ENCODE measurements around the gene ERBIN. TPM values are rescaled to one million over a fixed set of nuclear protein-coding genes. Genes with fewer than 3 reads are reported as not detected.

ERBIN gene
- total and polyA plus RNA-seq, 2 experiments from 2014 or later, result 15.6 to 26.4 TPM

DNA sequence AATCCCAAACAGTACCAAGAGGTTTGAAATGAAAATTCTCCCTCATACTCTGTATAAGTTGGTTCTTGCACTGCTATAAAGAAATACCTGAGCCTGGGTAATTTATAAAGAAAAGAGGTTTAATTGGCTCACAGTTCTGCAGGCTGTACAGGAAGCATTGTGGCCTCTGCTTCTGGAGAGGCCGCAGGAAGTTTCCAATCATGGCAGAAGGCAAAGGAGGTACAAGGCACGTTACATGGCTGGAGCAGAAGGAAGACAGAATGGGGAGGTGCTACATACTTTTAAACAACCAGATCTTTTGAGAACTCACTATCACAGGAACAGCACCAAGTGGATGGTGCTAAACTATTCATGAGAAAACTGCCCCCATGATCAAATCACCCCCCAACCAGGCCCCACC, 25.6 kb upstream of the ERBIN start (continued):
- TF ChIP-seq, protein P1, sequence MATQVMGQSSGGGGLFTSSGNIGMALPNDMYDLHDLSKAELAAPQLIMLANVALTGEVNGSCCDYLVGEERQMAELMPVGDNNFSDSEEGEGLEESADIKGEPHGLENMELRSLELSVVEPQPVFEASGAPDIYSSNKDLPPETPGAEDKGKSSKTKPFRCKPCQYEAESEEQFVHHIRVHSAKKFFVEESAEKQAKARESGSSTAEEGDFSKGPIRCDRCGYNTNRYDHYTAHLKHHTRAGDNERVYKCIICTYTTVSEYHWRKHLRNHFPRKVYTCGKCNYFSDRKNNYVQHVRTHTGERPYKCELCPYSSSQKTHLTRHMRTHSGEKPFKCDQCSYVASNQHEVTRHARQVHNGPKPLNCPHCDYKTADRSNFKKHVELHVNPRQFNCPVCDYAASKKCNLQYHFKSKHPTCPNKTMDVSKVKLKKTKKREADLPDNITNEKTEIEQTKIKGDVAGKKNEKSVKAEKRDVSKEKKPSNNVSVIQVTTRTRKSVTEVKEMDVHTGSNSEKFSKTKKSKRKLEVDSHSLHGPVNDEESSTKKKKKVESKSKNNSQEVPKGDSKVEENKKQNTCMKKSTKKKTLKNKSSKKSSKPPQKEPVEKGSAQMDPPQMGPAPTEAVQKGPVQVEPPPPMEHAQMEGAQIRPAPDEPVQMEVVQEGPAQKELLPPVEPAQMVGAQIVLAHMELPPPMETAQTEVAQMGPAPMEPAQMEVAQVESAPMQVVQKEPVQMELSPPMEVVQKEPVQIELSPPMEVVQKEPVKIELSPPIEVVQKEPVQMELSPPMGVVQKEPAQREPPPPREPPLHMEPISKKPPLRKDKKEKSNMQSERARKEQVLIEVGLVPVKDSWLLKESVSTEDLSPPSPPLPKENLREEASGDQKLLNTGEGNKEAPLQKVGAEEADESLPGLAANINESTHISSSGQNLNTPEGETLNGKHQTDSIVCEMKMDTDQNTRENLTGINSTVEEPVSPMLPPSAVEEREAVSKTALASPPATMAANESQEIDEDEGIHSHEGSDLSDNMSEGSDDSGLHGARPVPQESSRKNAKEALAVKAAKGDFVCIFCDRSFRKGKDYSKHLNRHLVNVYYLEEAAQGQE (IDR thresholded peaks at IDR 0.05; ENCODE audit: unreplicated experiment), result no peak
- TF ChIP-seq EZH2 (IDR thresholded peaks at IDR 0.05; ENCODE audit: low read depth, unreplicated experiment), result no peak
- no peak for TF ChIP-seq ZNF114 (CRISPR knock-in tag; IDR thresholded peaks at IDR 0.05)
- TF ChIP-seq JUNB (IDR thresholded peaks at IDR 0.05; ENCODE audit: unreplicated experiment), result no peak
- TF ChIP-seq, protein P2, sequence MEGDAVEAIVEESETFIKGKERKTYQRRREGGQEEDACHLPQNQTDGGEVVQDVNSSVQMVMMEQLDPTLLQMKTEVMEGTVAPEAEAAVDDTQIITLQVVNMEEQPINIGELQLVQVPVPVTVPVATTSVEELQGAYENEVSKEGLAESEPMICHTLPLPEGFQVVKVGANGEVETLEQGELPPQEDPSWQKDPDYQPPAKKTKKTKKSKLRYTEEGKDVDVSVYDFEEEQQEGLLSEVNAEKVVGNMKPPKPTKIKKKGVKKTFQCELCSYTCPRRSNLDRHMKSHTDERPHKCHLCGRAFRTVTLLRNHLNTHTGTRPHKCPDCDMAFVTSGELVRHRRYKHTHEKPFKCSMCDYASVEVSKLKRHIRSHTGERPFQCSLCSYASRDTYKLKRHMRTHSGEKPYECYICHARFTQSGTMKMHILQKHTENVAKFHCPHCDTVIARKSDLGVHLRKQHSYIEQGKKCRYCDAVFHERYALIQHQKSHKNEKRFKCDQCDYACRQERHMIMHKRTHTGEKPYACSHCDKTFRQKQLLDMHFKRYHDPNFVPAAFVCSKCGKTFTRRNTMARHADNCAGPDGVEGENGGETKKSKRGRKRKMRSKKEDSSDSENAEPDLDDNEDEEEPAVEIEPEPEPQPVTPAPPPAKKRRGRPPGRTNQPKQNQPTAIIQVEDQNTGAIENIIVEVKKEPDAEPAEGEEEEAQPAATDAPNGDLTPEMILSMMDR (conservative IDR thresholded peaks at IDR 0.05; ENCODE audit: low read depth in 2 of 2), result no peak
- TF ChIP-seq CREB1 (CRISPR knock-in tag; IDR thresholded peaks at IDR 0.05; ENCODE audit: low read depth), result no peak
- TF ChIP-seq ZNF331 (CRISPR knock-in tag; IDR thresholded peaks at IDR 0.05; ENCODE audit: low read depth), result no peak
- TF ChIP-seq, protein P3, sequence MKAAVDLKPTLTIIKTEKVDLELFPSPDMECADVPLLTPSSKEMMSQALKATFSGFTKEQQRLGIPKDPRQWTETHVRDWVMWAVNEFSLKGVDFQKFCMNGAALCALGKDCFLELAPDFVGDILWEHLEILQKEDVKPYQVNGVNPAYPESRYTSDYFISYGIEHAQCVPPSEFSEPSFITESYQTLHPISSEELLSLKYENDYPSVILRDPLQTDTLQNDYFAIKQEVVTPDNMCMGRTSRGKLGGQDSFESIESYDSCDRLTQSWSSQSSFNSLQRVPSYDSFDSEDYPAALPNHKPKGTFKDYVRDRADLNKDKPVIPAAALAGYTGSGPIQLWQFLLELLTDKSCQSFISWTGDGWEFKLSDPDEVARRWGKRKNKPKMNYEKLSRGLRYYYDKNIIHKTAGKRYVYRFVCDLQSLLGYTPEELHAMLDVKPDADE (IDR thresholded peaks at IDR 0.05), result no peak

DNA sequence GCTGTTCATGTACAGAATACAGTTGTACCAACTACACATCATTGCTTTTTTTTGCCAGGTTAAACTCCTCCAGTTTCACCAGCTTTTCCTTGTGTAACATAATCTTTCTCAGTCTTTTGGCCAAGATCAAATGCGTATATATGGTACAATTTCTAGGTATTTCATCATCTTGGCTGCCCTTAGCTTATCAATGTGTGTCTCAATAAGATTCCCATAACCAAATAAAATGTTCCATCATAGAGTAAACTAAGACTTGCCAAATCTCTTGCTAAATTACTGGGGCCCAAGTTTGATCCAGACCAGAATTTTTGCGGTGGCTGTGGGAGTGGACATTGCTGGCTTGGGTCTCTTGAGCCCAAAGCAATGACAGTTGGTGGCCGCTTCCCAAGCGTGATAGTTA, 24.3 kb upstream of the ERBIN start:
- DNase-seq (ENCODE audit: low spot score) (no peak), ATAC-seq (no peak)
- Mint-ChIP-seq H3K9me3 (no peaks in the 10 kb centered on the region), H3K4me1 (no peaks in the 10 kb centered on the region), H3K4me3 (no peak overlapping the region), H3K36me3 (ENCODE audit: low read depth) (no peaks in the 10 kb centered on the region), H3K27ac (no peak overlapping the region), H3K27me3 (ENCODE audit: insufficient read depth, low read depth, poor library complexity) (peaks cover 2% of the 10 kb centered on the region)
- Histone ChIP-seq H3K79me2 (replicated peaks; ENCODE audit: insufficient read depth) (no peaks in the 10 kb centered on the region), H2AFZ (no peak overlapping the region), H3K4me3 (no peak overlapping the region), H3K9me2 (ENCODE audit: insufficient read depth) (no peaks in the 10 kb centered on the region), H3K4me2 (no peak overlapping the region), H4K20me1 (replicated peaks; ENCODE audit: insufficient read depth) (no peaks in the 10 kb centered on the region), H3K4me1 (ENCODE audit: insufficient read depth) (no peaks in the 10 kb centered on the region), H3F3A (replicated peaks; ENCODE audit: low read depth) (no peaks in the 10 kb centered on the region), H3K36me3 (ENCODE audit: insufficient read depth) (no peaks in the 10 kb centered on the region), H3K27ac (ENCODE audit: low read depth) (no peak overlapping the region), H3K27me3 (ENCODE audit: insufficient read depth) (no peaks in the 10 kb centered on the region)
- TF ChIP-seq EZH2phosphoT487 (IDR thresholded peaks at IDR 0.05; ENCODE audit: unreplicated experiment) (no peak), CREB1 (CRISPR knock-in tag; IDR thresholded peaks at IDR 0.05; ENCODE audit: low read depth) (no peak), ZNF331 (CRISPR knock-in tag; IDR thresholded peaks at IDR 0.05; ENCODE audit: low read depth) (no peak), JUNB (IDR thresholded peaks at IDR 0.05; ENCODE audit: unreplicated experiment) (no peak), NANOG (IDR thresholded peaks at IDR 0.05; ENCODE audit: borderline replicate concordance) (no peak), STAT1 (IDR thresholded peaks at IDR 0.05; ENCODE audit: unreplicated experiment) (no peak), ZNF114 (CRISPR knock-in tag; IDR thresholded peaks at IDR 0.05) (no peak), POLR2AphosphoS5 (IDR thresholded peaks at IDR 0.05; ENCODE audit: low read depth) (no peak), EZH2 (IDR thresholded peaks at IDR 0.05; ENCODE audit: low read depth, unreplicated experiment) (no peak)
- TF ChIP-seq, protein P3 (IDR thresholded peaks at IDR 0.05), result no peak
- TF ChIP-seq, protein P1 (IDR thresholded peaks at IDR 0.05; ENCODE audit: unreplicated experiment), result no peak
- TF ChIP-seq, protein P2 (conservative IDR thresholded peaks at IDR 0.05; ENCODE audit: low read depth in 2 of 2), result no peak
